Measurements from ENCODE around the gene JPT2.
"Not testable (repeated sequence)": the region's sequence is repeated elsewhere in the genome, so short reads cannot be mapped to it uniquely, and the experiment has no call there.

Gene JPT2

DNA sequence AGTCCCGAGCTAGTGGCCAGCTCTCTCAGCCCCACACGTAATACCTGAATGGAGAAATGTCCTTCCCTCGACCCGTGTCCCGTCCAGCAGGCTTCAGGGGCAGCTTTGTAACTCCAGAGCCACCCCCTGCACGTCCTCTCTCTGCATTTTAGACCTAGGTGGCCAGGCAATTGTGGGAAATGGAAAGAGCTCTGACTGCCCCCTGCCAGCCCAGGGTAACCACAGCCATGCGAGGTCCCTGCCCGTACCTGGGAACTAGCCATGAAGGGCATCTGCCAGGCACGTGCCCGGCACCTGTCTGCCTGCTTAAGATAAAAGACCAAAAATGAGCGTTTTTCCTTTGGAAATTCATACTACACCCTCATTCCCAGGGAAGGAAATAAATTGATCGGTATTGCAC is 37.1 kb downstream of the JPT2 start:
- TF ChIP-seq, protein P1, sequence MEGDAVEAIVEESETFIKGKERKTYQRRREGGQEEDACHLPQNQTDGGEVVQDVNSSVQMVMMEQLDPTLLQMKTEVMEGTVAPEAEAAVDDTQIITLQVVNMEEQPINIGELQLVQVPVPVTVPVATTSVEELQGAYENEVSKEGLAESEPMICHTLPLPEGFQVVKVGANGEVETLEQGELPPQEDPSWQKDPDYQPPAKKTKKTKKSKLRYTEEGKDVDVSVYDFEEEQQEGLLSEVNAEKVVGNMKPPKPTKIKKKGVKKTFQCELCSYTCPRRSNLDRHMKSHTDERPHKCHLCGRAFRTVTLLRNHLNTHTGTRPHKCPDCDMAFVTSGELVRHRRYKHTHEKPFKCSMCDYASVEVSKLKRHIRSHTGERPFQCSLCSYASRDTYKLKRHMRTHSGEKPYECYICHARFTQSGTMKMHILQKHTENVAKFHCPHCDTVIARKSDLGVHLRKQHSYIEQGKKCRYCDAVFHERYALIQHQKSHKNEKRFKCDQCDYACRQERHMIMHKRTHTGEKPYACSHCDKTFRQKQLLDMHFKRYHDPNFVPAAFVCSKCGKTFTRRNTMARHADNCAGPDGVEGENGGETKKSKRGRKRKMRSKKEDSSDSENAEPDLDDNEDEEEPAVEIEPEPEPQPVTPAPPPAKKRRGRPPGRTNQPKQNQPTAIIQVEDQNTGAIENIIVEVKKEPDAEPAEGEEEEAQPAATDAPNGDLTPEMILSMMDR (IDR thresholded peaks at IDR 0.05; ENCODE audit: low read depth, low read length): no peak
- H3K4me3 ChIP-seq (ENCODE audit: low read depth, low read length): no peak overlapping the region

DNA sequence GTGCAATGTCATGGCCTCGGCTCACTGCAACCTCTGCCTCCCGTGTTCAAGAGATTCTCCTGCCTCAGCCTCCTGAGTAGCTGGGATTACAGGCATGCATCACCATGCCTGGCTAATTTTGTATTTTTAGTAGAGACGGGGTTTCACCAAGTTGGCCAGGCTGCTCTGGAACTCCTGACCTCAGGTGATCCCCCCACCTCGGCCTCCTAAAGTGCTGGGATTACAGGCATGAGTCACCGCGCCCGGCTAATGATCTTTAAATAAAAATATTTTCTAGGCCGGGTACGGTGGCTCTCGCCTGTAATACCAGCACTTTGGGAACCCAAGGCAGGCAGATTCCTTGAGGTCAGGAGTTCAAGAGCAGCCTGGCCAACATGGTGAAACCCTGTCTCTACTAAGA is 40.2 kb downstream of the JPT2 start:
- H3K4me3 ChIP-seq (ENCODE audit: low read depth, low read length): not testable (repeated sequence)

DNA sequence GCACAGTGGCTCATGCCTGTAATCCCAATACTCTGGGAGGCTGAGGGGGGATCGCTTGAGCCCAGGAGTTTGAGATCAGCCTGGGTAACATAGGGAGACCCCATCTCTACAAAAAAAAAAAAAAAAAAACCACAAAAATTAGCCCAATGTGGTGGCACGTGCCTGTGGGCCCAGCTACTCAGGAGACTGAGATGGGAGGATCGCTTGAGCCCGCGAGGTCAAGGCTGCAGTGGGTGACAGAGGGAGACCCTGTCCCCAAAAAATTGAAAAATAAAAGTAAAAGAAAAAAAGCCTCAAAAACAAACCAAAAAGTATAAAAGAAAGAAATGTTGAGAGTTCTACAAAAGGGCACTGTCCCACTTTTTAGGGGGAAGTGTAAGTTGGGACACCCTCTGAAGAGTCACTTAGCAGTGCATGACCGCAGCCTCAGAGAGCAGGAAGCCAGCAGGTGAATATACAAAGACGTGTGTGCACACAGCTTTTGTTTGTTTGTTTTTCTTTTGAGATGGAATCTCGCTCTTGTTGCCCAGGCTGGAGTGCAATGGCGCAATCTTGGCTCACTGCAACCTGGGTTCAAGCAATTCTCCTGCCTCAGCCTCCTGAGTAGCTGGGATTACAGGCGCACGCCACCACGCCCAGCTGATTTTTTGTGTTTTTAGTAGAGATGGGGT is 41.6 kb downstream of the JPT2 start:
- H3K4me3 ChIP-seq (ENCODE audit: low read depth, low read length): not testable (repeated sequence)

GRCh38 chr16:1721372-1721771 is 43.3 kb downstream of the JPT2 start:
- TF ChIP-seq, protein P1 (IDR thresholded peaks at IDR 0.05; ENCODE audit: low read depth, low read length): no peak
- no peak overlapping the region for H3K4me3 ChIP-seq (ENCODE audit: low read depth, low read length)

DNA sequence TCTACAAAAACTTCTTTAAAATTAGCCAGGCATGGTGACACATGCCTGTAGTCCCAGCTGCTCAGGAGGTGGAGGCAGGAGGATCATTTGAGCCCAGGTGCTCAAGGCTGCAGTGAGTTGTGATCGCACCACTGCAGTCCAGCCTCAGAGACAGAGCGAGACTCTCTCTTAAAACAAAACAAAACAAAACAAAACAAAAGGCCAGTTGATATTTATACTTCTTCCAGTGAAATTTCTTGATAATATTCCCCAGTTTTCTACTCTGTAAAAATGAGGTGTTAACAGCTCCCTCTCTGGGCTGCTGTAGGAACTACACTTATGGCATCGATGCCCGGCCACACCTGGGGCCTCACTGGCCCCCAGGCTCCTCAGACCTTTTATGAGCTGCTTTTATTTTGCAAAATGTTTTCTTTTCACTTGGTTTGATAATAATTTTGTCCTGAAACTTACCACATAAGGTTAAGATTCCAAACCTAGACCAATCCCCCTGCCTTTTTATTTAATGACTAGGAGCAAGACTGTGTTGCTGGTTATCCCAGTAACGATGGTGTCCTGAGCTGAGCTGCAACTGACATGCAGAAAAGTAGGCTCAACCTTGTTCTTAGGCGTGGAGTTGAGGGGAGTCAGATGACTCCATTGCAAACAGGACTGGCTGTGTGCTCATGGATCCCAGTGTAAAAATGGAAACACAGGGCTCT is 45.5 kb downstream of the JPT2 start:
- TF ChIP-seq, protein P1 (IDR thresholded peaks at IDR 0.05; ENCODE audit: low read depth, low read length): peak; percentile 89
- H3K4me3 ChIP-seq (ENCODE audit: low read depth, low read length): no peak overlapping the region

GRCh38 chr16:1724491-1724890 is 46.4 kb downstream of the JPT2 start:
- H3K4me3 ChIP-seq (ENCODE audit: low read depth, low read length): no peak overlapping the region
- TF ChIP-seq, protein P1 (IDR thresholded peaks at IDR 0.05; ENCODE audit: low read depth, low read length): no peak

DNA sequence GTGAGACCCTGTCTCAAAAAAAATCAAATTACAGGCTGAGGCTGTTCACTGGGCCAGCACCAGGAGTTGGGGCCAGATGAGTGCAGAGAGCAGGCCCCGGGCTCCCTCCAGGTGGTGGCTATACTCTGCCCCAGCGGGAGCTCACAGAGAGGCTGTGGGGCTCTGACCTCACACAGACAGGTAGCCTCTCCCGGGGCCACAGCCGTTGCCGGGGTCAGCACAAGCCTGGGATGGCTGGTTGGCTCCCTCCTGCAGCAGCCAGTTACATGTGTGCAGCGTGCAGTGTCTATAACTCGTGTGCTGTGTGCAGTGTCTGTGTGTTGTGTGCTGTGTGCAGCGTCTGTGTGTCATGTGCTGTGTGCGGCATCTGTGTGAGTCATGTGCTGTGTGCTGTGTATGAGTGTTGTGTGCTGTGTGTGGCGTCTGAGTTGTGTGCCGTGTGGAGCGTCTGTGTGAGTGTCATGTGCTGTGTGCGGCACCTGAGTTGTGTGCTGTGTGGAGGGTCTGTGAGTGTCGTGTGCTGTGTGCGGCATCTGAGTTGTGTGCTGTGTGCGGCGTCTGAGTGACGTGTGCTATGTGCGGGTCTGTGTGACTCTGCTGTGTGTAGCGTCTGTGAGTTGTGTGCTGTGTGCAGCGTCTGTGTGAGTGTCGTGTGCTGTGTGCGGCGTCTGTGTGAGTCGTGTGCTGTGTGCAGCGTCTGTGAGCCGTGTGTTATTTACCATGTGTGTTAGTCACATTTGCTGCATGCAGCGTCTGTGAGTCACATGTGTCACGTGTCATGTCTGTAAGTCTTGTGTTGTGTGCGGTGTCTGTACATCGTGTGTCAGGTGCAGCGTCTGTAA is 48.8 kb downstream of the JPT2 start:
- TF ChIP-seq, protein P1 (IDR thresholded peaks at IDR 0.05; ENCODE audit: low read depth, low read length): no peak
- H3K4me3 ChIP-seq (ENCODE audit: low read depth, low read length): no peak overlapping the region

Measured in WI38 (cell line).